ENCODE results near the gene MNAT1. TPM values are rescaled to one million over a fixed set of nuclear protein-coding genes. Genes with fewer than 3 reads are reported as not detected.

Gene MNAT1
- polyA plus RNA-seq, 1 of the 3 experiments (the other 2 are of a cell fraction), result 38.9 TPM

GRCh38 chr14:60931218-60931617 lies 196.7 kb downstream of the MNAT1 start:
- CTCF ChIA-PET, result no interaction called here
- H3K9me3 ChIP-seq, result 0 out of 2 replicates have a peak, but pooled peaks cover 5% of the 10 kb centered on the region

GRCh38 chr14:60933920-60934655 lies 199.5 kb downstream of the MNAT1 start:
- DNase-seq, result no peak
- Histone ChIP-seq H3K36me3 (replicated peaks in 1 of 2; ENCODE audit: control insufficient read depth in 1 of 2, insufficient read depth in 2 of 2, low read length in 1 of 2) (no peaks in the 10 kb centered on the region), H3K27me3 (ENCODE audit: insufficient read depth) (no peaks in the 10 kb centered on the region), H3K9me2 (peaks cover 2% of the 10 kb centered on the region; the same call in 1 of the 2 replicates), H3K79me2 (ENCODE audit: insufficient read depth) (peaks cover 11% of the 10 kb centered on the region), H3K9ac (no peak overlapping the region), H3K4me1 (ENCODE audit: control insufficient read depth in 1 of 2, insufficient read depth in 2 of 2, low read depth in 1 of 2, low read length in 1 of 2) (peaks cover 0 to 3% of the 10 kb centered on the region in 2 experiments; a peak in 2 of 4 replicates), H3K9me3 (0 out of 2 replicates have a peak, but pooled peaks cover 5% of the 10 kb centered on the region), H2AFZ (ENCODE audit: low read depth) (no peak overlapping the region), H4K20me1 (ENCODE audit: insufficient read depth) (no peaks in the 10 kb centered on the region), H3K27ac (ENCODE audit: low read depth in 2 of 2, low read length in 1 of 2) (no peak overlapping the region), H3F3A (replicated peaks; ENCODE audit: insufficient read depth) (no peaks in the 10 kb centered on the region), H3K4me2 (no peak overlapping the region), H3K4me3 (ENCODE audit: low read depth in 2 of 2, low read length in 1 of 2) (no peak overlapping the region)
- ChIA-PET POLR2A (no interaction called here), CTCF (no interaction called here)
- WGBS (ENCODE audit: low lambda C conversion rate), result 95% methylated on average over 8 of the region's 8 CpGs
- TF ChIP-seq TEAD4 (IDR thresholded peaks at IDR 0.05; ENCODE audit: borderline replicate concordance, insufficient read depth) (no peak), GABPA (IDR thresholded peaks at IDR 0.05; ENCODE audit: low read depth) (no peak), USF1 (IDR thresholded peaks at IDR 0.05; ENCODE audit: borderline replicate concordance, low read depth) (no peak), YY1 (IDR thresholded peaks at IDR 0.05; ENCODE audit: low read depth) (no peak), EZH2phosphoT487 (IDR thresholded peaks at IDR 0.05; ENCODE audit: borderline replicate concordance, low read depth) (no peak), JUND (IDR thresholded peaks at IDR 0.05) (no peak), MEF2A (IDR thresholded peaks at IDR 0.05; ENCODE audit: borderline replicate concordance, low read depth) (no peak), RXRA (IDR thresholded peaks at IDR 0.05; ENCODE audit: borderline replicate concordance, low read depth) (no peak), ELF1 (IDR thresholded peaks at IDR 0.05) (no peak)

More at GRCh38 chr14:60931218-60931617, 196.7 kb downstream of the MNAT1 start:
- Histone ChIP-seq H4K20me1 (ENCODE audit: insufficient read depth) (no peaks in the 10 kb centered on the region), H3K9ac (no peak overlapping the region), H3K9me2 (peaks cover 2% of the 10 kb centered on the region; the same call in 1 of the 2 replicates), H3K4me3 (ENCODE audit: low read depth in 2 of 2, low read length in 1 of 2) (no peak overlapping the region), H3K4me1 (ENCODE audit: control insufficient read depth in 1 of 2, insufficient read depth in 2 of 2, low read depth in 1 of 2, low read length in 1 of 2) (peaks cover 0 to 3% of the 10 kb centered on the region in 2 experiments; a peak in 2 of 4 replicates), H3F3A (replicated peaks; ENCODE audit: insufficient read depth) (no peaks in the 10 kb centered on the region), H3K27ac (ENCODE audit: low read depth in 2 of 2, low read length in 1 of 2) (no peak overlapping the region), H3K79me2 (ENCODE audit: insufficient read depth) (peaks cover 4% of the 10 kb centered on the region; the same call in 1 of the 2 replicates), H3K36me3 (replicated peaks in 1 of 2; ENCODE audit: control insufficient read depth in 1 of 2, insufficient read depth in 2 of 2, low read length in 1 of 2) (no peaks in the 10 kb centered on the region), H2AFZ (ENCODE audit: low read depth) (no peak overlapping the region), H3K4me2 (no peak overlapping the region), H3K27me3 (ENCODE audit: insufficient read depth) (no peaks in the 10 kb centered on the region)
- WGBS (ENCODE audit: low lambda C conversion rate), result 100% methylated on average over 1 of the region's 1 CpG
- TF ChIP-seq RXRA (IDR thresholded peaks at IDR 0.05; ENCODE audit: borderline replicate concordance, low read depth) (no peak), MAX (IDR thresholded peaks at IDR 0.05; ENCODE audit: low read depth) (no peak), FOSL2 (IDR thresholded peaks at IDR 0.05; ENCODE audit: borderline replicate concordance, low read depth) (0 out of 2 replicates have a peak, but pooled peaks have one; percentile 7), TCF12 (IDR thresholded peaks at IDR 0.05) (peak; percentile 25; the same call in 1 of the 2 replicates)
- POLR2A ChIA-PET, result no interaction called here
- no peak for DNase-seq
